Measurements from ENCODE around the gene SCIMP.

The SCIMP gene

GRCh38 chr17:5269241-5269960, 34.7 kb upstream of the SCIMP start:
- Histone ChIP-seq H3K4me3 (ENCODE audit: low read depth, low read length) (no peak overlapping the region), H3K36me3 (replicated peaks) (no peaks in the 10 kb centered on the region), H3K27me3 (replicated peaks) (no peaks in the 10 kb centered on the region), H3K27ac (no peak overlapping the region)
- in situ Hi-C loops (cut with HindIII; ENCODE audit: low pct_ligation_motif_present, low sequenced_read_pairs) = no loop called here
- DNase-seq = no peak
- TF ChIP-seq CTCF (IDR thresholded peaks at IDR 0.05; ENCODE audit: low read depth, low read length, missing control alignments) = no peak

- no peaks in the 10 kb centered on the region for H3K27me3 ChIP-seq (replicated peaks)
- no peaks in the 10 kb centered on the region for H3K36me3 ChIP-seq (replicated peaks)
- no peak overlapping the region for H3K27ac ChIP-seq
- in situ Hi-C loops (cut with HindIII; ENCODE audit: low pct_ligation_motif_present, low sequenced_read_pairs) = no loop called here
- no peak for DNase-seq
- H3K4me3 ChIP-seq (ENCODE audit: low read depth, low read length) = no peak overlapping the region
- no peak for TF ChIP-seq CTCF (IDR thresholded peaks at IDR 0.05; ENCODE audit: low read depth, low read length, missing control alignments)
These were observed 30.2 kb upstream of the SCIMP start for GRCh38 chr17:5264893-5265292.

GRCh38 chr17:5263441-5263840, 28.8 kb upstream of the SCIMP start:
- no peak for TF ChIP-seq CTCF (IDR thresholded peaks at IDR 0.05; ENCODE audit: low read depth, low read length, missing control alignments)
- H3K36me3 ChIP-seq (replicated peaks) = no peaks in the 10 kb centered on the region
- no peak overlapping the region for H3K27ac ChIP-seq
- no peaks in the 10 kb centered on the region for H3K27me3 ChIP-seq (replicated peaks)
- in situ Hi-C loops (cut with HindIII; ENCODE audit: low pct_ligation_motif_present, low sequenced_read_pairs) = no loop called here
- no peak for DNase-seq
- no peak overlapping the region for H3K4me3 ChIP-seq (ENCODE audit: low read depth, low read length)

GRCh38 chr17:5262416-5262991, 27.8 kb upstream of the SCIMP start:
- TF ChIP-seq CTCF (IDR thresholded peaks at IDR 0.05; ENCODE audit: low read depth, low read length, missing control alignments) = no peak
- H3K27ac ChIP-seq = no peak overlapping the region
- in situ Hi-C loops (cut with HindIII; ENCODE audit: low pct_ligation_motif_present, low sequenced_read_pairs) = no loop called here
- H3K4me3 ChIP-seq (ENCODE audit: low read depth, low read length) = no peak overlapping the region
- H3K36me3 ChIP-seq (replicated peaks) = no peaks in the 10 kb centered on the region
- no peaks in the 10 kb centered on the region for H3K27me3 ChIP-seq (replicated peaks)
- no peak for DNase-seq

GRCh38 chr17:5260542-5260941, 25.9 kb upstream of the SCIMP start:
- no peak overlapping the region for H3K4me3 ChIP-seq (ENCODE audit: low read depth, low read length)
- in situ Hi-C loops (cut with HindIII; ENCODE audit: low pct_ligation_motif_present, low sequenced_read_pairs) = no loop called here
- H3K27me3 ChIP-seq (replicated peaks) = no peaks in the 10 kb centered on the region

More at GRCh38 chr17:5260542-5260941, 25.9 kb upstream of the SCIMP start:
- no peak for TF ChIP-seq CTCF (IDR thresholded peaks at IDR 0.05; ENCODE audit: low read depth, low read length, missing control alignments)
- H3K27ac ChIP-seq = no peak overlapping the region
- DNase-seq = no peak
- H3K36me3 ChIP-seq (replicated peaks) = no peaks in the 10 kb centered on the region

Data from brain microvascular endothelial cell (primary cell).